Left ventricle myocardium inferior (tissue), 1 donor: Measurements from ENCODE around the gene TANGO2. TPM values are rescaled to one million over a fixed set of nuclear protein-coding genes. Genes with fewer than 3 reads are reported as not detected.

Experiments
- DNase-seq: peaks from one replicate; pipeline ENCODE4 v3.0.0-alpha.2; 2020
- H3K27ac ChIP-seq: fragments of 200-600 bp; replicated peaks from 2 replicates; pipeline ENCODE4 v1.8.0; 2021
- H3K27me3 ChIP-seq: fragments of 200-600 bp; 2 replicates; pipeline ENCODE4 v1.8.0; 2021; ENCODE audit warnings: low read depth
- H3K36me3 ChIP-seq: fragments of 200-600 bp; 2 replicates; pipeline ENCODE4 v1.8.0; 2021
- H3K4me1 ChIP-seq: fragments of 200-600 bp; 2 replicates; pipeline ENCODE4 v1.8.0; 2021
- H3K4me3 ChIP-seq: fragments of 200-600 bp; 2 replicates; pipeline ENCODE4 v1.8.0; 2021; ENCODE audit warnings: mild to moderate bottlenecking, moderate library complexity
- H3K9me3 ChIP-seq: fragments of 200-600 bp; replicated peaks from 2 replicates; pipeline ENCODE4 v1.8.0; 2021
- CTCF ChIP-seq: fragments of 200-600 bp; IDR thresholded peaks from 2 replicates; pipeline ENCODE4 v1.8.0; 2021; ENCODE audit warnings: antibody characterized with exemption, mild to moderate bottlenecking, borderline replicate concordance
- intact Hi-C: fragments of 100-400 bp; cut with micrococcal nuclease; formaldehyde crosslinking; loops from one replicate; pipeline ENCODE4 v1.11.0; 2022
- total RNA-seq: library from RNA; stranded (reverse); fragmentation: NEBNext Ultra II Directional; extraction: Animal tissue kit (Norgen Biotek cat#: 25700); gene quantifications from one replicate; pipeline ENCODE4 v1.2.1, GENCODE V29; 2021
- donor health status: DM: no; HTN: yes; CAD: no; lungs with severe emphysema.

TANGO2 gene
- total RNA-seq, 1 donor from 2014 or later: 71.7 TPM

- peak; percentile 61 for DNase-seq
- no peaks in the 10 kb centered on the region for H3K36me3 ChIP-seq
- peaks cover 62% of the 10 kb centered on the region for H3K4me1 ChIP-seq
- intact Hi-C loops: no loop called here
- H3K27me3 ChIP-seq: no peaks in the 10 kb centered on the region
- H3K27ac ChIP-seq: peak overlapping the region; percentile 81
- H3K4me3 ChIP-seq: no peak overlapping the region
- no peak for TF ChIP-seq CTCF
- H3K9me3 ChIP-seq: peaks cover 21% of the 10 kb centered on the region
Measured at GRCh38 chr22:20000246-20001081, 20.4 kb upstream of the TANGO2 start.

GRCh38 chr22:20001082-20001638 lies 19.8 kb upstream of the TANGO2 start:
- H3K36me3 ChIP-seq: no peaks in the 10 kb centered on the region
- H3K4me3 ChIP-seq: no peak overlapping the region
- no peaks in the 10 kb centered on the region for H3K27me3 ChIP-seq
- intact Hi-C loops: no loop called here
- peaks cover 21% of the 10 kb centered on the region for H3K9me3 ChIP-seq
- no peak for DNase-seq
- peak overlapping the region; percentile 81 for H3K27ac ChIP-seq
- H3K4me1 ChIP-seq: peaks cover 55% of the 10 kb centered on the region
- TF ChIP-seq CTCF: no peak

- Histone ChIP-seq H3K27ac (peak overlapping the region; percentile 81), H3K4me1 (peaks cover 47% of the 10 kb centered on the region)
- no peak for DNase-seq
Measured at GRCh38 chr22:20002128-20002527, 18.8 kb upstream of the TANGO2 start.

GRCh38 chr22:20002636-20003035 lies 18.3 kb upstream of the TANGO2 start:
- intact Hi-C loops: no loop called here
- no peak for DNase-seq

More at GRCh38 chr22:20002128-20002527, 18.8 kb upstream of the TANGO2 start:
- Histone ChIP-seq H3K36me3 (no peaks in the 10 kb centered on the region), H3K4me3 (no peak overlapping the region), H3K9me3 (peaks cover 21% of the 10 kb centered on the region), H3K27me3 (no peaks in the 10 kb centered on the region)
- intact Hi-C loops: no loop called here
- no peak for TF ChIP-seq CTCF

GRCh38 chr22:20003304-20003703 lies 17.6 kb upstream of the TANGO2 start:
- no peaks in the 10 kb centered on the region for H3K36me3 ChIP-seq
- H3K27me3 ChIP-seq: no peaks in the 10 kb centered on the region
- no peak overlapping the region for H3K27ac ChIP-seq
- peaks cover 38% of the 10 kb centered on the region for H3K4me1 ChIP-seq
- no peak for DNase-seq
- no peak overlapping the region for H3K4me3 ChIP-seq
- intact Hi-C loops: no loop called here
- TF ChIP-seq CTCF: no peak
- peaks cover 21% of the 10 kb centered on the region for H3K9me3 ChIP-seq

More at GRCh38 chr22:20002636-20003035, 18.3 kb upstream of the TANGO2 start:
- no peak for TF ChIP-seq CTCF
- Histone ChIP-seq H3K4me3 (no peak overlapping the region), H3K27ac (peak overlapping the region; percentile 81), H3K36me3 (no peaks in the 10 kb centered on the region), H3K4me1 (peaks cover 44% of the 10 kb centered on the region), H3K27me3 (no peaks in the 10 kb centered on the region), H3K9me3 (peaks cover 21% of the 10 kb centered on the region)
